Liver (tissue), 9 donors: ENCODE measurements around the gene OPRL1. TPM values are rescaled to one million over a fixed set of nuclear protein-coding genes. Genes with fewer than 3 reads are reported as not detected.

Source experiments
- DNase-seq: peaks from one replicate; pipeline ENCODE4 v3.0.0-alpha.2; 2017; ENCODE audit warnings: low spot score
- H3K27ac ChIP-seq, 2 donors: one replicate each; pipeline ENCODE4 v1.7.0; 2013; ENCODE audit warnings: inconsistent platforms in 2 of 2, low read length in 2 of 2, control low read depth in 1 of 2, low read depth in 1 of 2, mild to moderate bottlenecking in 1 of 2
- H3K27me3 ChIP-seq, 4 donors: one replicate each; pipeline versions ENCODE4 v1.6.1 to v1.7.0; 2013; ENCODE audit warnings: low read length in 3 of 4, inconsistent platforms in 1 of 4, mild to moderate bottlenecking in 1 of 4, moderate library complexity in 1 of 4; ENCODE audit not compliant: control insufficient read depth in 4 of 4, insufficient read depth in 4 of 4
- H3K36me3 ChIP-seq, 4 donors: one replicate each; pipeline versions ENCODE4 v1.6.1 to v1.7.0; 2013; ENCODE audit warnings: low read length in 3 of 4, mild to moderate bottlenecking in 3 of 4, low read depth in 1 of 4, moderate library complexity in 1 of 4; ENCODE audit not compliant: control insufficient read depth in 4 of 4, insufficient read depth in 3 of 4
- H3K4me1 ChIP-seq, 4 donors: one replicate each; pipeline versions ENCODE4 v1.6.1 to v1.7.0; 2013; ENCODE audit warnings: low read length in 3 of 4, mild to moderate bottlenecking in 3 of 4, moderate library complexity in 1 of 4; ENCODE audit not compliant: control insufficient read depth in 4 of 4, insufficient read depth in 4 of 4
- H3K4me3 ChIP-seq, 3 donors: one replicate each; pipeline versions ENCODE4 v1.6.1 to v1.7.0; 2013; ENCODE audit warnings: low read length in 3 of 3, control low read depth in 1 of 3, low read depth in 1 of 3, mild to moderate bottlenecking in 1 of 3
- H3K9ac ChIP-seq, 2 donors: one replicate each; pipeline ENCODE4 v1.7.0; 2013; ENCODE audit warnings: low read length in 2 of 2, mild to moderate bottlenecking in 2 of 2, moderate library complexity in 2 of 2, control low read depth in 1 of 2, low read depth in 1 of 2
- H3K9me3 ChIP-seq, 4 donors: one replicate each; pipeline versions ENCODE4 v1.6.1 to v1.7.0; 2013; ENCODE audit warnings: low read length in 3 of 4; ENCODE audit not compliant: control insufficient read depth in 4 of 4
- EGR1 ChIP-seq, 2 donors: IDR thresholded peaks; 2 replicates each; pipeline ENCODE4 v1.6.1; 2016 to 2018; ENCODE audit warnings: antibody characterized with exemption in 2 of 2, low read depth in 2 of 2
- GABPA ChIP-seq, 2 donors: IDR thresholded peaks in 1 of 2; conservative IDR thresholded peaks in 1 of 2; 2 replicates each; pipeline ENCODE4 v1.6.1; 2016; ENCODE audit warnings: antibody characterized with exemption in 2 of 2, mild to moderate bottlenecking in 1 of 2, moderate library complexity in 1 of 2
- HNF4G ChIP-seq: IDR thresholded peaks from 2 replicates; pipeline ENCODE4 v1.6.1; 2016; ENCODE audit warnings: antibody characterized with exemption
- JUND ChIP-seq, 2 donors: IDR thresholded peaks; 2 replicates each; pipeline ENCODE4 v1.6.1; 2016; ENCODE audit warnings: antibody characterized with exemption in 2 of 2
- RAD21 ChIP-seq, 2 donors: IDR thresholded peaks; 2 replicates each; pipeline ENCODE4 v1.6.1; 2016; ENCODE audit warnings: antibody characterized with exemption in 2 of 2, mild to moderate bottlenecking in 2 of 2
- SP1 ChIP-seq: IDR thresholded peaks from 2 replicates; pipeline ENCODE4 v1.6.1; 2018; ENCODE audit warnings: antibody characterized with exemption, mild to moderate bottlenecking
- TAF1 ChIP-seq: conservative IDR thresholded peaks from 2 replicates; pipeline ENCODE4 v1.6.1; 2016; ENCODE audit warnings: antibody characterized with exemption, mild to moderate bottlenecking
- WGBS: extraction: QIAGEN DNeasy Blood & Tissue Kit; methylation state at CpG from one replicate; pipeline ENCODE4 v1.1.7; 2013; 5-methylcytosine and 5-hydroxymethylcytosine counted together
- polyA plus RNA-seq, 2 donors: library from polyadenylated mRNA; stranded (reverse) in 1 of 2; unstranded in 1 of 2; fragments of 200-250 nt in 1 of 2; fragments of >200 nt in 1 of 2; fragmentation: Nextera tagmentation in 1 of 2; extraction: Ambion mirVana in 1 of 2; gene quantifications; one replicate each; pipeline versions ENCODE4 v1.2.1 to v1.2.3, GENCODE V29; 2013 to 2015
- total RNA-seq, 2 donors: library from RNA; depleted of rRNA; stranded (reverse); fragments of >200 nt; gene quantifications; one replicate each; pipeline ENCODE4 v1.2.3, GENCODE V29; 2014
- TF ChIP-seq, protein P1 (sequence below): IDR thresholded peaks from 2 replicates; pipeline ENCODE4 v1.6.1; 2016; ENCODE audit warnings: antibody characterized with exemption
- TF ChIP-seq, protein P2 (sequence below): IDR thresholded peaks from 2 replicates; pipeline ENCODE4 v1.6.1; 2016; ENCODE audit warnings: antibody characterized with exemption, mild to moderate bottlenecking
- TF ChIP-seq, protein P3 (sequence below): IDR thresholded peaks from 2 replicates; pipeline ENCODE4 v1.6.1; 2016; ENCODE audit warnings: antibody characterized with exemption
- TF ChIP-seq, protein P4 (sequence below): IDR thresholded peaks from 2 replicates; pipeline ENCODE4 v1.6.1; 2016; ENCODE audit warnings: antibody characterized with exemption
- donor health status: healthy.
- donor health status: healthy.
- donor health status: healthy.
- donor health status: healthy.
- donor health status: healthy.

OPRL1 gene
- total and polyA plus RNA-seq, 4 donors, result 0.04 to 0.79 (median 0.35) TPM

DNA sequence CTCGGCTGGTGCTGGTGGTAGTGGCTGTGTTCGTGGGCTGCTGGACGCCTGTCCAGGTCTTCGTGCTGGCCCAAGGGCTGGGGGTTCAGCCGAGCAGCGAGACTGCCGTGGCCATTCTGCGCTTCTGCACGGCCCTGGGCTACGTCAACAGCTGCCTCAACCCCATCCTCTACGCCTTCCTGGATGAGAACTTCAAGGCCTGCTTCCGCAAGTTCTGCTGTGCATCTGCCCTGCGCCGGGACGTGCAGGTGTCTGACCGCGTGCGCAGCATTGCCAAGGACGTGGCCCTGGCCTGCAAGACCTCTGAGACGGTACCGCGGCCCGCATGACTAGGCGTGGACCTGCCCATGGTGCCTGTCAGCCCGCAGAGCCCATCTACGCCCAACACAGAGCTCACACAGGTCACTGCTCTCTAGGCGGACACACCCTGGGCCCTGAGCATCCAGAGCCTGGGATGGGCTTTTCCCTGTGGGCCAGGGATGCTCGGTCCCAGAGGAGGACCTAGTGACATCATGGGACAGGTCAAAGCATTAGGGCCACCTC lies 18.7 kb downstream of the OPRL1 start:
- peaks cover 0 to 6% (median 3%) of the 10 kb centered on the region in 4 donors for H3K4me1 ChIP-seq
- DNase-seq, result no peak
- WGBS, result 95% methylated on average over 28 of the region's 28 CpGs
- no peak overlapping the region for H3K4me3 ChIP-seq
- no peaks in the 10 kb centered on the region for H3K9me3 ChIP-seq
- peaks cover 0 to 5% (median 0%) of the 10 kb centered on the region in 4 donors for H3K27me3 ChIP-seq
- no peak overlapping the region for H3K27ac ChIP-seq
- H3K9ac ChIP-seq, result no peak overlapping the region
- no peaks in the 10 kb centered on the region for H3K36me3 ChIP-seq
- TF ChIP-seq, protein P1, sequence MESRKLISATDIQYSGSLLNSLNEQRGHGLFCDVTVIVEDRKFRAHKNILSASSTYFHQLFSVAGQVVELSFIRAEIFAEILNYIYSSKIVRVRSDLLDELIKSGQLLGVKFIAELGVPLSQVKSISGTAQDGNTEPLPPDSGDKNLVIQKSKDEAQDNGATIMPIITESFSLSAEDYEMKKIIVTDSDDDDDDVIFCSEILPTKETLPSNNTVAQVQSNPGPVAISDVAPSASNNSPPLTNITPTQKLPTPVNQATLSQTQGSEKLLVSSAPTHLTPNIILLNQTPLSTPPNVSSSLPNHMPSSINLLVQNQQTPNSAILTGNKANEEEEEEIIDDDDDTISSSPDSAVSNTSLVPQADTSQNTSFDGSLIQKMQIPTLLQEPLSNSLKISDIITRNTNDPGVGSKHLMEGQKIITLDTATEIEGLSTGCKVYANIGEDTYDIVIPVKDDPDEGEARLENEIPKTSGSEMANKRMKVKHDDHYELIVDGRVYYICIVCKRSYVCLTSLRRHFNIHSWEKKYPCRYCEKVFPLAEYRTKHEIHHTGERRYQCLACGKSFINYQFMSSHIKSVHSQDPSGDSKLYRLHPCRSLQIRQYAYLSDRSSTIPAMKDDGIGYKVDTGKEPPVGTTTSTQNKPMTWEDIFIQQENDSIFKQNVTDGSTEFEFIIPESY, result no peak
- TF ChIP-seq, protein P2, sequence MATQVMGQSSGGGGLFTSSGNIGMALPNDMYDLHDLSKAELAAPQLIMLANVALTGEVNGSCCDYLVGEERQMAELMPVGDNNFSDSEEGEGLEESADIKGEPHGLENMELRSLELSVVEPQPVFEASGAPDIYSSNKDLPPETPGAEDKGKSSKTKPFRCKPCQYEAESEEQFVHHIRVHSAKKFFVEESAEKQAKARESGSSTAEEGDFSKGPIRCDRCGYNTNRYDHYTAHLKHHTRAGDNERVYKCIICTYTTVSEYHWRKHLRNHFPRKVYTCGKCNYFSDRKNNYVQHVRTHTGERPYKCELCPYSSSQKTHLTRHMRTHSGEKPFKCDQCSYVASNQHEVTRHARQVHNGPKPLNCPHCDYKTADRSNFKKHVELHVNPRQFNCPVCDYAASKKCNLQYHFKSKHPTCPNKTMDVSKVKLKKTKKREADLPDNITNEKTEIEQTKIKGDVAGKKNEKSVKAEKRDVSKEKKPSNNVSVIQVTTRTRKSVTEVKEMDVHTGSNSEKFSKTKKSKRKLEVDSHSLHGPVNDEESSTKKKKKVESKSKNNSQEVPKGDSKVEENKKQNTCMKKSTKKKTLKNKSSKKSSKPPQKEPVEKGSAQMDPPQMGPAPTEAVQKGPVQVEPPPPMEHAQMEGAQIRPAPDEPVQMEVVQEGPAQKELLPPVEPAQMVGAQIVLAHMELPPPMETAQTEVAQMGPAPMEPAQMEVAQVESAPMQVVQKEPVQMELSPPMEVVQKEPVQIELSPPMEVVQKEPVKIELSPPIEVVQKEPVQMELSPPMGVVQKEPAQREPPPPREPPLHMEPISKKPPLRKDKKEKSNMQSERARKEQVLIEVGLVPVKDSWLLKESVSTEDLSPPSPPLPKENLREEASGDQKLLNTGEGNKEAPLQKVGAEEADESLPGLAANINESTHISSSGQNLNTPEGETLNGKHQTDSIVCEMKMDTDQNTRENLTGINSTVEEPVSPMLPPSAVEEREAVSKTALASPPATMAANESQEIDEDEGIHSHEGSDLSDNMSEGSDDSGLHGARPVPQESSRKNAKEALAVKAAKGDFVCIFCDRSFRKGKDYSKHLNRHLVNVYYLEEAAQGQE, result no peak
- TF ChIP-seq GABPA (IDR thresholded peaks at IDR 0.05 in 1 of 2, conservative IDR thresholded peaks at IDR 0.05 in 1 of 2) (no peak), EGR1 (IDR thresholded peaks at IDR 0.05; ENCODE audit: low read depth in 2 of 2) (no peak)
- TF ChIP-seq, protein P3, sequence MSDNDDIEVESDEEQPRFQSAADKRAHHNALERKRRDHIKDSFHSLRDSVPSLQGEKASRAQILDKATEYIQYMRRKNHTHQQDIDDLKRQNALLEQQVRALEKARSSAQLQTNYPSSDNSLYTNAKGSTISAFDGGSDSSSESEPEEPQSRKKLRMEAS, result no peak

DNA sequence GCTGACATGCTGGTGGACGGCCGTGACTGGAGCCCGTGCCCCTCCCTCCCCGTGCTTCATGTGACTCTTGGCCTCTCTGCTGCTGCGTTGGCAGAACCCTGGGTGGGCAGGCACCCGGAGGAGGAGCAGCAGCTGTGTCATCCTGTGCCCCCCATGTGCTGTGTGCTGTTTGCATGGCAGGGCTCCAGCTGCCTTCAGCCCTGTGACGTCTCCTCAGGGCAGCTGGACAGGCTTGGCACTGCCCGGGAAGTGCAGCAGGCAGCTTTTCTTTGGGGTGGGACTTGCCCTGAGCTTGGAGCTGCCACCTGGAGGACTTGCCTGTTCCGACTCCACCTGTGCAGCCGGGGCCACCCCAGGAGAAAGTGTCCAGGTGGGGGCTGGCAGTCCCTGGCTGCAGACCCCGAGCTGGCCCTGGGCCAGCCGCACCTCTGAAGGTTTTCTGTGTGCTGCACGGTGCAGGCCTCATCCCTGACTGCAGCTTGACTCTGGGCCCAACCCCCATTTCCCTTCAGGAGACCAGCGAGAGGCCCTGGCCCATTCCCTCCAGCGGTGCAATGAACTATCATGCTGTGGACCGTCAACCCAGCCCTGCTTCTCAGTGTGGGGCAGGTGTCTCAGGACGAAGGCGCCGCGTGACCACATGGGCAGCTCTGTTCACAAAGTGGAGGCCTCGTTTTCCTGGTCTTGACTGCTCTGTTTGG lies 19.4 kb downstream of the OPRL1 start:
- no peak for DNase-seq
- Histone ChIP-seq H3K4me1 (peaks cover 0 to 6% (median 3%) of the 10 kb centered on the region in 4 donors), H3K9me3 (no peaks in the 10 kb centered on the region), H3K27ac (no peak overlapping the region), H3K27me3 (peaks cover 0 to 5% (median under 1%) of the 10 kb centered on the region in 4 donors), H3K9ac (no peak overlapping the region), H3K4me3 (no peak overlapping the region), H3K36me3 (no peaks in the 10 kb centered on the region)
- no peak for TF ChIP-seq HNF4G
- no peak for TF ChIP-seq EGR1 (IDR thresholded peaks at IDR 0.05; ENCODE audit: low read depth in 2 of 2)
- WGBS, result 85% methylated on average over 21 of the region's 21 CpGs

DNA sequence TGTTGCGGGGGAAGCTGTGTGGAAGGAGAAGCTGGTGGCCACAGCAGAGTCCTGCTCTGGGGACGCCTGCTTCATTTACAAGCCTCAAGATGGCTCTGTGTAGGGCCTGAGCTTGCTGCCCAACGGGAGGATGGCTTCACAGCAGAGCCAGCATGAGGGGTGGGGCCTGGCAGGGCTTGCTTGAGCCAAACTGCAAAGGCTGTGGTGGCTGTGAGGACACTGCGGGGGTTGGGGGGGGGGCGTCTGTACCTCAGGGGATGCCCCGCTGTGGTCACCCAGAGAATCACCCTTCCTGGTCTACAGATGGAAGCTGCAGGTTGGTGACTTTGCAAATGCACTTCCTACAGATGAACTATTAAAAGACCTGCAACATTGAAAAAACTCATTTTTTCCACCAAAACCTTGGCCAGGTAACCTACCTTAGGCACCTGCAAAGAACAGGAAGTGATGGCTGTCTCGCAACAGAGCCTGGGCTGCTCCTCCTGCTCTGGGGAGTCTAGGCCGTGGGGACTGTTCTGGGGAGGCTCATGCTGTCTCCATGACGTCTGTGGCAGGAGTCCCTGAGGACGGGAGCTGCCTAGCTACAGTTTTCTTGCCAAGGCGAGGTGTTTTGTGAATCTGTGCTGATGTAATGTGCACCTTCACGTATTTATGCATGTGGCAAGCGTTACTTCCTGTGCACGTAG lies 20.1 kb downstream of the OPRL1 start:
- 81% methylated on average over 14 of the region's 14 CpGs for WGBS
- peaks cover 0 to 5% (median under 1%) of the 10 kb centered on the region in 4 donors for H3K27me3 ChIP-seq
- H3K27ac ChIP-seq, result no peak overlapping the region
- no peak for DNase-seq
- peaks cover 0 to 6% (median 3%) of the 10 kb centered on the region in 4 donors for H3K4me1 ChIP-seq
- no peak overlapping the region for H3K9ac ChIP-seq
- no peaks in the 10 kb centered on the region for H3K9me3 ChIP-seq
- H3K4me3 ChIP-seq, result no peak overlapping the region
- H3K36me3 ChIP-seq, result no peaks in the 10 kb centered on the region
- TF ChIP-seq HNF4G (no peak), RAD21 (IDR thresholded peaks at IDR 0.05) (no peak), EGR1 (IDR thresholded peaks at IDR 0.05; ENCODE audit: low read depth in 2 of 2) (no peak), JUND (IDR thresholded peaks at IDR 0.05) (no peak), GABPA (IDR thresholded peaks at IDR 0.05 in 1 of 2, conservative IDR thresholded peaks at IDR 0.05 in 1 of 2) (no peak), TAF1 (no peak), SP1 (no peak)
- TF ChIP-seq, protein P3, result no peak
- TF ChIP-seq, protein P2, result no peak
- TF ChIP-seq, protein P4, sequence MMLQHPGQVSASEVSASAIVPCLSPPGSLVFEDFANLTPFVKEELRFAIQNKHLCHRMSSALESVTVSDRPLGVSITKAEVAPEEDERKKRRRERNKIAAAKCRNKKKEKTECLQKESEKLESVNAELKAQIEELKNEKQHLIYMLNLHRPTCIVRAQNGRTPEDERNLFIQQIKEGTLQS, result no peak
